ENCODE measurements around the gene ARID3C.

DNA sequence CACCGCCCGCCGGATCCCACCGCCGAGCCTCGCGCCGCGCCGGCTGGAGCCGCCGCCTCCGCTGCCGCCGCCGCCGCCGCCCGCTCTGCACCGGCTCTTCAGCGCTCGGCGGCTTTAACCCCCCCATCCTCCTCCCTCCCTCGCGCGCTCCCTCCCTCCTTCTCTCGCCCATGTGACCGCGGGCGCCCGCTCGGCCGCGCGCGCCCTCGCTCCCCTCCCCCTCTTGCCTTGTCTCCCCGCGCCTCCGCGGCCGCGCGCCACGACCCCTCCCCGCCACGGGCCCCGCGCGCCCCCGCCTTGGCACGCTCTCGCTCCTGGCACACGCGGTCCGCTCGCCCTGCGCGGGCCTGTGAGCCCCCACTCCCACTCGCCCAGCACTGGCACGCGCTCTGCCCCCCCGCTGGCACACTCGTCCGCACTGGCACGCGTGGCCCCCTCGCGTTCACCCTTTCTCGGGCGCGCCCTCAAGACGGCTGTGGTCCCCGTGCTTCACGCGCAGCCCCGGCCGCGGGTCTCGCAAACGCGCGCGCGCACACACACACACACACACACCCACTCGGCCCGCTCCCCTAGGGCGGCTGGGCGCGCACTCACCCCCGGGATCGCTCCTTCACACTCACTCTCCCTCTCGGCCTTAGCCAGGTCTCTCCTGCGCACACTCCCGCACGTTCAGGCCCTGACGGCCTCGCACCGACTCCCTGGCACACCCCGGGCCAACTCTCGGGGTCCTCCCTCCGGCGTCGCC is 39.1 kb downstream of the ARID3C start, which contains the start of gene CNTFR:
- no peak for TF ChIP-seq POLR2A (IDR thresholded peaks at IDR 0.05)
- TF ChIP-seq, protein P1, sequence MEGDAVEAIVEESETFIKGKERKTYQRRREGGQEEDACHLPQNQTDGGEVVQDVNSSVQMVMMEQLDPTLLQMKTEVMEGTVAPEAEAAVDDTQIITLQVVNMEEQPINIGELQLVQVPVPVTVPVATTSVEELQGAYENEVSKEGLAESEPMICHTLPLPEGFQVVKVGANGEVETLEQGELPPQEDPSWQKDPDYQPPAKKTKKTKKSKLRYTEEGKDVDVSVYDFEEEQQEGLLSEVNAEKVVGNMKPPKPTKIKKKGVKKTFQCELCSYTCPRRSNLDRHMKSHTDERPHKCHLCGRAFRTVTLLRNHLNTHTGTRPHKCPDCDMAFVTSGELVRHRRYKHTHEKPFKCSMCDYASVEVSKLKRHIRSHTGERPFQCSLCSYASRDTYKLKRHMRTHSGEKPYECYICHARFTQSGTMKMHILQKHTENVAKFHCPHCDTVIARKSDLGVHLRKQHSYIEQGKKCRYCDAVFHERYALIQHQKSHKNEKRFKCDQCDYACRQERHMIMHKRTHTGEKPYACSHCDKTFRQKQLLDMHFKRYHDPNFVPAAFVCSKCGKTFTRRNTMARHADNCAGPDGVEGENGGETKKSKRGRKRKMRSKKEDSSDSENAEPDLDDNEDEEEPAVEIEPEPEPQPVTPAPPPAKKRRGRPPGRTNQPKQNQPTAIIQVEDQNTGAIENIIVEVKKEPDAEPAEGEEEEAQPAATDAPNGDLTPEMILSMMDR (IDR thresholded peaks at IDR 0.05): no peak
